ENCODE results near the gene HES6.

DNA sequence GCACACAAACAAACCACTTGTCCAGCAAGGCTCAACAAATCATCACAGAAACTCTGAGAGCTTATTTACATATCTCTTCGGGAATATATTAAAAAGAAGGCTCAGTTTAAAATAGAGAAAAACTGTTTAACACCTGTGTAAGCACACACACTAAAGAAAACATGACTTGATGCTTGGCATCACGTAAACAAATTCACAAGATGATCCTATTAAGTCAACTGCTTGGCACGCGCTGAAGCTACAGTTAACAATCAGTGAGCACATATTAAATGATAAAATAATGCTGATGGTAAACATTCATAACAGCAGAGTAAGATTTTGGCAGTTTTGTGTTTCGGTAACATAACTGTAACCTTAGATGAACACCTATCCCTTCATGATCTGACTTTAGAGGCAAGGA, 4.3 kb upstream of the HES6 start:
- TF ChIP-seq, protein P1, sequence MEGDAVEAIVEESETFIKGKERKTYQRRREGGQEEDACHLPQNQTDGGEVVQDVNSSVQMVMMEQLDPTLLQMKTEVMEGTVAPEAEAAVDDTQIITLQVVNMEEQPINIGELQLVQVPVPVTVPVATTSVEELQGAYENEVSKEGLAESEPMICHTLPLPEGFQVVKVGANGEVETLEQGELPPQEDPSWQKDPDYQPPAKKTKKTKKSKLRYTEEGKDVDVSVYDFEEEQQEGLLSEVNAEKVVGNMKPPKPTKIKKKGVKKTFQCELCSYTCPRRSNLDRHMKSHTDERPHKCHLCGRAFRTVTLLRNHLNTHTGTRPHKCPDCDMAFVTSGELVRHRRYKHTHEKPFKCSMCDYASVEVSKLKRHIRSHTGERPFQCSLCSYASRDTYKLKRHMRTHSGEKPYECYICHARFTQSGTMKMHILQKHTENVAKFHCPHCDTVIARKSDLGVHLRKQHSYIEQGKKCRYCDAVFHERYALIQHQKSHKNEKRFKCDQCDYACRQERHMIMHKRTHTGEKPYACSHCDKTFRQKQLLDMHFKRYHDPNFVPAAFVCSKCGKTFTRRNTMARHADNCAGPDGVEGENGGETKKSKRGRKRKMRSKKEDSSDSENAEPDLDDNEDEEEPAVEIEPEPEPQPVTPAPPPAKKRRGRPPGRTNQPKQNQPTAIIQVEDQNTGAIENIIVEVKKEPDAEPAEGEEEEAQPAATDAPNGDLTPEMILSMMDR (IDR thresholded peaks at IDR 0.05) = no peak
- TF ChIP-seq POLR2A (IDR thresholded peaks at IDR 0.05) = no peak

All from Peyer's patch (tissue), 4 donors.